ENCODE data around the gene COBLL1. TPM values are rescaled to one million over a fixed set of nuclear protein-coding genes. Genes with fewer than 3 reads are reported as not detected.

Gene COBLL1
- polyA plus RNA-seq (11.1 to 25.6 TPM (median 14.9 TPM) in 3 replicates), polyA minus RNA-seq (12.8 to 71.0 TPM (median 43.5 TPM) in 3 replicates)
- polyA plus RNA-seq (2011; ENCODE audit: low read depth) = 31.7 TPM
- 10.4 and 15.9 TPM in 2 replicates for polyA plus RNA-seq (2011; cell fraction: cytosol; rRNA removed)
- polyA plus RNA-seq (2011; cell fraction: nucleus; rRNA removed) = 26.5 and 29.5 TPM in 2 replicates
- polyA plus RNA-seq (2012; ENCODE audit: low replicate concordance) = 8.8 and 18.5 TPM in 2 replicates
- polyA minus RNA-seq (2011; cell fraction: cytosol; rRNA and poly(A)+ RNA removed) = 11.1 TPM
- 79.5 and 114 TPM in 2 replicates for polyA minus RNA-seq (2011; cell fraction: nucleus; rRNA and poly(A)+ RNA removed)

GRCh38 chr2:164841719-164842623 lies at the start of gene COBLL1:
Gene COBLL1, minus strand, starts transcription at chr2:164841823. Its CDS starts 627 bp downstream, at chr2:164841196.
- dilution Hi-C loops (cut with MboI; ENCODE audit: extremely low pct_ligation_motif_present, low sequenced_read_pairs) = no loop called here
- Histone ChIP-seq H3K27me3 (ENCODE audit: control insufficient read depth, extremely low read depth, insufficient read depth, low read length) (no peaks in the 10 kb centered on the region), H4K20me1 (ENCODE audit: control insufficient read depth, extremely low read depth, insufficient read depth, low read length) (no peaks in the 10 kb centered on the region), H3K4me3 (ENCODE audit: control insufficient read depth in 2 of 3, extremely low read depth in 1 of 3, insufficient read depth in 2 of 3, low read depth in 1 of 3, low read length in 3 of 3) (peak within 1 kb of the TSS; percentile 89 to 94 (median 89)), H3K27ac (ENCODE audit: control insufficient read depth, insufficient read depth, low read length) (peak within 1 kb of the TSS; percentile 86), H3K9ac (ENCODE audit: control insufficient read depth, extremely low read depth, insufficient read depth, low read length) (peak within 1 kb of the TSS; percentile 90), H3K9me3 (ENCODE audit: control insufficient read depth, low read depth, low read length) (no peaks in the 10 kb centered on the region), H3K9me1 (ENCODE audit: control insufficient read depth, extremely low read depth, insufficient read depth, low read length) (no peaks in the 10 kb centered on the region), H2AFZ (ENCODE audit: control insufficient read depth, low read length) (peak within 1 kb of the TSS; percentile 85), H3K36me3 (ENCODE audit: control insufficient read depth in 2 of 2, extremely low read depth in 1 of 2, insufficient read depth in 2 of 2, low read length in 2 of 2) (no peaks in the 10 kb centered on the region), H3K4me1 (ENCODE audit: control insufficient read depth, extremely low read depth, insufficient read depth, low read length) (peaks cover 29% of the 10 kb centered on the region), H3K79me2 (ENCODE audit: control insufficient read depth, insufficient read depth, low read length) (peaks cover 22% of the 10 kb centered on the region), H3K4me2 (ENCODE audit: control insufficient read depth, extremely low read depth, insufficient read depth, low read depth, low read length) (peak within 1 kb of the TSS; percentile 100)
- DNase-seq (ENCODE audit: low read depth, low spot score) (no peak), FAIRE-seq (peak; percentile 74)
- TF ChIP-seq EZH2 (IDR thresholded peaks at IDR 0.05; ENCODE audit: low read length) (no peak), CTCF (optimal IDR thresholded peaks at IDR 0.05 in 1 of 3, IDR thresholded peaks at IDR 0.05 in 1 of 3, conservative IDR thresholded peaks at IDR 0.05 in 1 of 3; ENCODE audit: extremely low read depth in 1 of 3, insufficient read depth in 2 of 3, low read length in 3 of 3) (peak; percentile 90 to 93 (median 91))

- no peaks in the 10 kb centered on the region for H4K20me1 ChIP-seq (ENCODE audit: control insufficient read depth, extremely low read depth, insufficient read depth, low read length)
- H3K27me3 ChIP-seq (ENCODE audit: control insufficient read depth, extremely low read depth, insufficient read depth, low read length) = no peaks in the 10 kb centered on the region
- no peaks in the 10 kb centered on the region for H3K9me3 ChIP-seq (ENCODE audit: control insufficient read depth, low read depth, low read length)
- no peak overlapping the region for H3K9ac ChIP-seq (ENCODE audit: control insufficient read depth, extremely low read depth, insufficient read depth, low read length)
- no peaks in the 10 kb centered on the region for H3K36me3 ChIP-seq (ENCODE audit: control insufficient read depth in 2 of 2, extremely low read depth in 1 of 2, insufficient read depth in 2 of 2, low read length in 2 of 2)
- no peak overlapping the region for H3K4me2 ChIP-seq (ENCODE audit: control insufficient read depth, extremely low read depth, insufficient read depth, low read depth, low read length)
- DNase-seq (ENCODE audit: low read depth, low spot score) (no peak), FAIRE-seq (no peak)
- no peak overlapping the region for H3K27ac ChIP-seq (ENCODE audit: control insufficient read depth, insufficient read depth, low read length)
- H3K9me1 ChIP-seq (ENCODE audit: control insufficient read depth, extremely low read depth, insufficient read depth, low read length) = no peaks in the 10 kb centered on the region
- dilution Hi-C loops (cut with MboI; ENCODE audit: extremely low pct_ligation_motif_present, low sequenced_read_pairs) = no loop called here
- no peak overlapping the region for H2AFZ ChIP-seq (ENCODE audit: control insufficient read depth, low read length)
- no peaks in the 10 kb centered on the region for H3K79me2 ChIP-seq (ENCODE audit: control insufficient read depth, insufficient read depth, low read length)
- TF ChIP-seq EZH2 (IDR thresholded peaks at IDR 0.05; ENCODE audit: low read length) (no peak), CTCF (optimal IDR thresholded peaks at IDR 0.05 in 1 of 3, IDR thresholded peaks at IDR 0.05 in 1 of 3, conservative IDR thresholded peaks at IDR 0.05 in 1 of 3; ENCODE audit: extremely low read depth in 1 of 3, insufficient read depth in 2 of 3, low read length in 3 of 3) (no peak)
- H3K4me1 ChIP-seq (ENCODE audit: control insufficient read depth, extremely low read depth, insufficient read depth, low read length) = peaks cover under 1% of the 10 kb centered on the region
- no peak overlapping the region for H3K4me3 ChIP-seq (ENCODE audit: control insufficient read depth in 2 of 3, extremely low read depth in 1 of 3, insufficient read depth in 2 of 3, low read depth in 1 of 3, low read length in 3 of 3)
These were observed 48.9 kb upstream of the COBLL1 start for GRCh38 chr2:164890544-164890943.
